ENCODE results near the gene ZFPM1. TPM values are rescaled to one million over a fixed set of nuclear protein-coding genes. Genes with fewer than 3 reads are reported as not detected.

The ZFPM1 gene
- total and polyA plus RNA-seq, 4 donors = 0.57 to 9.0 (median 2.8) TPM

GRCh38 chr16:88536510-88536909 is 83.4 kb downstream of the ZFPM1 start:
- H3K27me3 ChIP-seq (ENCODE audit: control insufficient read depth in 3 of 3, insufficient read depth in 3 of 3, low read length in 2 of 3) = peaks cover 0 to 28% (median 12%) of the 10 kb centered on the region in 3 donors
- DNase-seq = no peak
- peaks cover 0 to 1% (median 0%) of the 10 kb centered on the region in 4 donors for H3K9me3 ChIP-seq (ENCODE audit: control insufficient read depth in 4 of 4, insufficient read depth in 3 of 4, low read length in 3 of 4)
- no peak for TF ChIP-seq CTCF (IDR thresholded peaks at IDR 0.05; ENCODE audit: control extremely low read depth, extremely low read depth)
- H3K9ac ChIP-seq (ENCODE audit: insufficient read depth in 1 of 2, low read length in 2 of 2) = no peak overlapping the region
- no peak overlapping the region for H3K27ac ChIP-seq (ENCODE audit: low read depth in 1 of 2, low read length in 1 of 2)
- WGBS, 2 donors = 90 to 96% methylated on average over 11 of the region's 11 CpGs
- no peak overlapping the region for H3K4me3 ChIP-seq
- peaks cover 0 to 14% (median 9%) of the 10 kb centered on the region in 5 donors for H3K4me1 ChIP-seq (ENCODE audit: control insufficient read depth in 5 of 5, insufficient read depth in 5 of 5, low read length in 5 of 5)
- peaks cover 0 to 5% (median 2%) of the 10 kb centered on the region in 4 donors for H3K36me3 ChIP-seq (ENCODE audit: control insufficient read depth in 4 of 4, insufficient read depth in 4 of 4, low read length in 4 of 4)
- ATAC-seq (ENCODE audit: insufficient read depth, low FRiP score) = no peak

GRCh38 chr16:88536971-88537751 is 84.1 kb downstream of the ZFPM1 start:
- 72 to 83% methylated on average over 30 to 31 of the region's 31 CpGs for WGBS, 2 donors
- H3K36me3 ChIP-seq (ENCODE audit: control insufficient read depth in 4 of 4, insufficient read depth in 4 of 4, low read length in 4 of 4) = peaks cover 0 to 5% (median 2%) of the 10 kb centered on the region in 4 donors
- no peak for ATAC-seq (ENCODE audit: insufficient read depth, low FRiP score)
- peaks cover 0 to 14% (median 5%) of the 10 kb centered on the region in 5 donors for H3K4me1 ChIP-seq (ENCODE audit: control insufficient read depth in 5 of 5, insufficient read depth in 5 of 5, low read length in 5 of 5)
- DNase-seq = no peak
- no peak for TF ChIP-seq CTCF (IDR thresholded peaks at IDR 0.05; ENCODE audit: control extremely low read depth, extremely low read depth)
- no peak overlapping the region for H3K27ac ChIP-seq (ENCODE audit: low read depth in 1 of 2, low read length in 1 of 2)
- H3K9me3 ChIP-seq (ENCODE audit: control insufficient read depth in 4 of 4, insufficient read depth in 3 of 4, low read length in 3 of 4) = peaks cover 0 to 6% (median 0%) of the 10 kb centered on the region in 4 donors
- H3K4me3 ChIP-seq = no peak overlapping the region
- H3K9ac ChIP-seq (ENCODE audit: insufficient read depth in 1 of 2, low read length in 2 of 2) = no peak overlapping the region
- H3K27me3 ChIP-seq (ENCODE audit: control insufficient read depth in 3 of 3, insufficient read depth in 3 of 3, low read length in 2 of 3) = peaks cover 0 to 28% (median 12%) of the 10 kb centered on the region in 3 donors

DNA sequence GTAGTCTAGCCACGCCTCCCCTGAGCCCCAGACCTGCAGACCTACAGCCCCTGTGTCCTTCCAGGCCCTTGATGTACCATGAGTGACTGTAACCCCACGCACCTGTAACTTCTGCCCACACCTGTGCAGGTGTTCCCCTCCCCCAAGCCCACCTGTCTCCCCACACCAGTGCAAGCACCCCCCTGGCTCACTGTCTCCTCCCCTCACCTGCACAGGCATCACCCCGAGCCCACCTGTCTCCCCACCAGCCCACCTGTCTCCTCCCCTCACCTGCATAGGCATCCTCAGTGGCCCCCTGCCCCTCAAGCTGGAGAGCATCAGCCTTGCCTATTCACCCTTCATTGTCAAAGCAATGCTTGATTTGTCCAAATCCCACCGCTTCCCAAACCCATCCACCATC is 84.8 kb downstream of the ZFPM1 start:
- 83 to 89% methylated on average over 4 of the region's 4 CpGs for WGBS, 2 donors
- no peak for DNase-seq
- TF ChIP-seq CTCF (IDR thresholded peaks at IDR 0.05; ENCODE audit: control extremely low read depth, extremely low read depth) = no peak
- H3K27me3 ChIP-seq (ENCODE audit: control insufficient read depth in 3 of 3, insufficient read depth in 3 of 3, low read length in 2 of 3) = peaks cover 0 to 28% (median 12%) of the 10 kb centered on the region in 3 donors
- H3K4me3 ChIP-seq = no peak overlapping the region
- H3K4me1 ChIP-seq (ENCODE audit: control insufficient read depth in 5 of 5, insufficient read depth in 5 of 5, low read length in 5 of 5) = peaks cover 0 to 11% (median 0%) of the 10 kb centered on the region in 5 donors
- H3K9me3 ChIP-seq (ENCODE audit: control insufficient read depth in 4 of 4, insufficient read depth in 3 of 4, low read length in 3 of 4) = peaks cover 0 to 11% (median 0%) of the 10 kb centered on the region in 4 donors
- no peak for ATAC-seq (ENCODE audit: insufficient read depth, low FRiP score)
- peaks cover 0 to 5% (median 2%) of the 10 kb centered on the region in 4 donors for H3K36me3 ChIP-seq (ENCODE audit: control insufficient read depth in 4 of 4, insufficient read depth in 4 of 4, low read length in 4 of 4)
- no peak overlapping the region for H3K27ac ChIP-seq (ENCODE audit: low read depth in 1 of 2, low read length in 1 of 2)
- H3K9ac ChIP-seq (ENCODE audit: insufficient read depth in 1 of 2, low read length in 2 of 2) = no peak overlapping the region

Data from lung (tissue), 12 donors.